GM12872 (cell line): ENCODE data around the gene CISD3.

ENCODE experiments used
- TF ChIP-seq, protein P1 (sequence below): IDR thresholded peaks from 3 replicates; pipeline ENCODE4 v1.5.1; 2011; ENCODE audit warnings: low read depth, mild to moderate bottlenecking, low read length, moderate library complexity; ENCODE audit not compliant: insufficient read depth

Gene CISD3

DNA sequence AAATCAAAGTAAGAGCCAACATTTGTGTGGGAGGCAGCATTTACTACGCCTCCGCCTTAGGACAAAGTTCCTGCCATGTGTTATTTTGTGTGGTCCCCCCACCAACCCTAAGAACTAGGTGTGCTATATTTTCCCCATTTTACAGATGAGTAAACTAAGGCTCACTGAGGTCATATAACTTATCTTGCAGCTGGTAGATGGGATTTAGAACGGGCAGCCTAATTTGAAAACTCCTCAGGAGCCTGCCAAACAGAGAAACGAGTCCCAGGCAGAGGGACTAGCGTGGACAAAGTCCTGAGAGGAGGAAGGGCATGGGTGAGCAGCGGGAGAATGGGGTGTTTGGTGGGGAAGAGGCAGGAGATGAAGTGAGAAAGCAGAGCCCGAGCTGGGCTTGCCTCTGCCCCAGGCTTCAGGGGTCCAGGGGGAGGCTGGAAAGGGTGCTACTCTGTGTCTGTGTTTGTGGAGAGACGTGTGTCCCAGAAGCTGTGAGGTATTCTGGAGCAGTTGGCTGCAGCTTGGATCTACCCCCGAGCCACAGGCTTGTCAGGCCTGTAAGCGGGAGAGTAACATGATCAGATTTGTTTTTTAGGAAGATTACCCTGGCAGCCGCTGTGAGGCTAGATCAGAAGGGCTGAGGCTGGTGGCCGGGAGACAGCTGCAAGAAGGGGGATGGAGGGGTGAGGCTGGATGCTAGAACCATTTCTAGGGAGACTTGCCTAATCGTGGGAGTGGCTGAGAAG, 20.1 kb upstream of the CISD3 start:
- TF ChIP-seq, protein P1, sequence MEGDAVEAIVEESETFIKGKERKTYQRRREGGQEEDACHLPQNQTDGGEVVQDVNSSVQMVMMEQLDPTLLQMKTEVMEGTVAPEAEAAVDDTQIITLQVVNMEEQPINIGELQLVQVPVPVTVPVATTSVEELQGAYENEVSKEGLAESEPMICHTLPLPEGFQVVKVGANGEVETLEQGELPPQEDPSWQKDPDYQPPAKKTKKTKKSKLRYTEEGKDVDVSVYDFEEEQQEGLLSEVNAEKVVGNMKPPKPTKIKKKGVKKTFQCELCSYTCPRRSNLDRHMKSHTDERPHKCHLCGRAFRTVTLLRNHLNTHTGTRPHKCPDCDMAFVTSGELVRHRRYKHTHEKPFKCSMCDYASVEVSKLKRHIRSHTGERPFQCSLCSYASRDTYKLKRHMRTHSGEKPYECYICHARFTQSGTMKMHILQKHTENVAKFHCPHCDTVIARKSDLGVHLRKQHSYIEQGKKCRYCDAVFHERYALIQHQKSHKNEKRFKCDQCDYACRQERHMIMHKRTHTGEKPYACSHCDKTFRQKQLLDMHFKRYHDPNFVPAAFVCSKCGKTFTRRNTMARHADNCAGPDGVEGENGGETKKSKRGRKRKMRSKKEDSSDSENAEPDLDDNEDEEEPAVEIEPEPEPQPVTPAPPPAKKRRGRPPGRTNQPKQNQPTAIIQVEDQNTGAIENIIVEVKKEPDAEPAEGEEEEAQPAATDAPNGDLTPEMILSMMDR: no peak

DNA sequence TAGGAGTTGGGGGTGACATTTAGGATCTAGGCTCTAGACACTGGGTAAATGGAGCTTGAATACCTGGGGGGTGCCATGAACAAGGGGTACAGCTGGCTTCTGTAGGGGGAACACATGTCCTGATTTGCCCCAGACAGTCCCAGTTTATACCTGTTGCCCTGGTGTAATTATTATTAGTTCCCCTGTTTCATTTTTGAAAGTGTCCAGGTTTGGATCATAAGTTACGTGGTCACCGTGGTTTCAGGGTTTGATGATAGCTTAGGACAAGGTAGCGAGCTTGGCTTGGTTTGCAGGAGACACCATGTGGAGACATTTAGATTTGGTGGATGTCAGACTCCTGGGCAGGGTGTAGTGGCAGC, 19.6 kb upstream of the CISD3 start:
- TF ChIP-seq, protein P1: no peak

DNA sequence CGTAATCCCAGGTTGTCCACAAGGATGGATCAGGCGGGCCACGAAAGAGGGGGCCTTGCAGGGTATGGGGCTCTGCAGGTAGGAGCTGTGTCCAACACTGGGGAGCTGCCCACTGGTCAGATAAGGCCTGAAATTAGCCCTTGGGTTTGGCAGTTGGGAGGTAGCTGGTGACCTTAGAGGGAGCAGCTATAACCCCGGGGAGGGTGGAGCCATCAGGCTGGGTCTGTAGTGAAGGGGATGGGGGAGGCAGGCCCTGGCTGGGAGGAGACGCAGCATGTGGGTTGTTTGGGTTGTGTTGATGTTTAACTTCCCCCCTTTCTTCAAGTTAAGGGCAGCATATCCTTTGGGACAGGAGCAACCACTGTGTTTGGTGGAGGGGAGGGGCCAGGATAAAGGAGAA, 19.2 kb upstream of the CISD3 start:
- TF ChIP-seq, protein P1: no peak

DNA sequence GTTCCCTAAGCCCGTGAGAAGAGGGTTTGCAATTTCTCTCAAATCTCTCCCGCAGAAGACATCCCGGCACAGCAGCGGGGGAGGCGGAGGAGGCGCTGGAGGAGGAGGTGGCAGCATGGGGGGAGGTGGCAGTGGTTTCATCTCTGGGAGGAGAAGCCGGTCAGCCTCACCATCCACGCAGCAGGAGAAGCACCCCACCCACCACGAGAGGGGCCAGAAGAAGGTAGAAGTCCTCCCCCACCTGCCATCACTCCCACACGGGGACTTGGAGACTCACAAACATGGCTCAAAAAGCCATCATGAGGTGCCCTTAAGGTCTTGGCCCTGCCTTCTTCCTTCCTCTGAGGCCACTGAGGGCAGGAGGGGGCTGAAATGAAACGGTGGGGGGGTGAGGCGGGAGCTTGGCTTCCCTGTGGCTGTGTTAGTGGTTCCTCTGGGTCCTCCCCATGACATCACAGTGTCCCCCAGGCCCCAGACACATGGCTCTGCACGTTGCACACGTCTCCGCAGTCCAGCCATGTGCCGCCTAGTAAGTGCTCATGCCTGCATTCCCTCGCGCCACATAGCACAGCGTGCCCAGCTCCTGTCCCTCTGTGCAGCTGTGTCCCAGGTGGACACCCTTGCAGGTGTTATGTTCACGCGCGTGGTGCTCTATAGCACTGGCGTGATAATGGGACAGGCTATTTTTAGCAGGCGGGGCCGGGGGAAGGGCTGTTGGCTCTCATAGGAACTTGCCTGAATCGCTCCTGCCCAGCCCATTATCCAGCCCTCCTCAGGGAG, 18.2 kb upstream of the CISD3 start:
- TF ChIP-seq, protein P1: no peak

DNA sequence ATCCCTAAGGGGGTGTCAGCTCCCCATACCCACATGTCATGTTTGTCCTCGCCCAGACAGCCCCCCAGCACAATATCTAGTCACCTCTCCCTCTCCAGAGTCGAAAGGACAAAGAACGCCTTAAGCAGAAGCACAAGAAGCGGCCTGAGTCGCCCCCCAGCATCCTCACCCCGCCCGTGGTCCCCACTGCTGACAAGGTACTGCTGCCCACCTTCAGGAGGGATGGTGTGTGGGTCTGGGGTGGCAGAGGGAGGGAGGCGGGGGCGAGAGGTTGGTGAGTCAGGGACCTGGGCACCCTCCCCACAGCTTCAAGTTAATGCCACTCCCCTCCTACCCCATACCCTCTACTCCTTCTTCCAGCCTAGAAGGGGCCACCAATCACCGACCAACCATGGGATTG, 17.5 kb upstream of the CISD3 start:
- TF ChIP-seq, protein P1: no peak

DNA sequence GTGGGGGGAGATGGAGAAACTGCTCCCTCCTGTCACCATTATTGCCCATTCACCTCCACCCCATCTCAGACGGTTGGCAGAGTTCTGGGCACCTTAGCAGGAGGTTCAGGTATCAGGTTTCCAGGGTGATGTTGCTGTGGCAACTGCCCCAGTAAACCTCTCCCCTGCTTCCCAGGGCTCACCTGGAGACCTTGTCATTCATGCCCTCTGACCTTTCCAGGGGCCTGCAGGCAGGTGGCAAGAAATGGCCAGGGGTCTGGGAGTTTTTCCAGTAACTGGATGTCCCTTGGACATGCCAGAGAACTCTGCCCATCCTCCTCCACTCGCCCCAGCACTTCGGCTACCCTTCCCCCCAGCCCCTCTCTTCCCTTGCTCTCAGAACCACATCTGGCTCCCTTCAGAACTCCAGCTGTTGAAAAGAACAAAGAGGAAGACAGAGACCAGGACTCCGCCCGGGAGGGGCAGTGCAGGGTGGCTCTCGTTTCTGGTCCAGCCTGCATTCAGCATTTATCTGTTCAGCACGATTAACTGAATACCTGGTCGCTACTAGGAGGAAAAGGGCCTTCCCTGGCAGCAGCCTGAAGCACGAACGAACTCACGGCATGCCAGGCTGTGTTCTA, 16.6 kb upstream of the CISD3 start:
- TF ChIP-seq, protein P1: no peak

DNA sequence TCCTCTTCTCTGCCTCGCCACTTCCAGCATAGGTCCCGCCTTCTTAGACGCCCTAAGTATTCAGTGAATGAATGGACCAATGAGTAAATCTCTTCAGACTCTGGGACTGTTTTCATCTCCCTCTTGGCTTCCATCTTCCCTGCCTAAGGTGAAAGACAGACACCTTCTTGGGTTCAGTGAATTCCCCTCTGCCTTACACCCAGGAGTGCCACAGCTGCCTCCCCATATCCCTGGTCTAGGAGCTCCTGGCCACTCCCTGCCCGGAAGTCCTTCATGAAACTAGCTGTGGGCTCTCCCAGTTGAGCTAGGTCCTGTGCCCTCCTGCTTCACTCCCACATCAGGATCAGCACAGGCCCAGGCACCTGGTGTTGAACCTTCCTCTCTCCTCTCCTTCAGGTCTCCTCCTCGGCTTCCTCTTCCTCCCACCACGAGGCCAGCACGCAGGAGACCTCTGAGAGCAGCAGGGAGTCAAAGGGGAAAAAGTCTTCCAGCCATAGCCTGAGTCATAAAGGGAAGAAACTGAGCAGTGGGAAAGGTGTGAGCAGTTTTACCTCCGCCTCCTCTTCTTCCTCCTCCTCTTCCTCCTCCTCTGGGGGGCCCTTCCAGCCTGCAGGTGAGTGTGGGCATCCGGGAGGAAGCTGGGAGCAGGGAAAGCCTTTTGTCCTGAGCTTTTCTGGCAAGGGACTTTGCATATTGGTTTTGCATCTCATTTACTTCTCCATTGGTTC, 14.8 kb upstream of the CISD3 start:
- TF ChIP-seq, protein P1: no peak
